HFF-Myc (cell line): Measurements from ENCODE around the gene AGXT.

Experiments
- DNase-seq: peaks from one replicate; pipeline ENCODE4 v3.0.0-alpha.2; 2011; ENCODE audit warnings: low read depth; ENCODE audit errors: extremely low read depth
- H3K4me3 ChIP-seq: replicated peaks from 2 replicates; pipeline ENCODE4 v1.5.1; 2011; ENCODE audit warnings: low read depth, mild to moderate bottlenecking, control low read depth, low read length
- CTCF ChIP-seq: IDR thresholded peaks from 2 replicates; pipeline ENCODE4 v1.5.1; 2012; ENCODE audit warnings: mild to moderate bottlenecking, low read depth, low read length, control low read depth; ENCODE audit errors: missing control alignments

The AGXT gene

GRCh38 chr2:240869956-240870875 is 1.6 kb downstream of the AGXT start:
- no peak overlapping the region for H3K4me3 ChIP-seq
- DNase-seq, result no peak
- TF ChIP-seq CTCF, result no peak

DNA sequence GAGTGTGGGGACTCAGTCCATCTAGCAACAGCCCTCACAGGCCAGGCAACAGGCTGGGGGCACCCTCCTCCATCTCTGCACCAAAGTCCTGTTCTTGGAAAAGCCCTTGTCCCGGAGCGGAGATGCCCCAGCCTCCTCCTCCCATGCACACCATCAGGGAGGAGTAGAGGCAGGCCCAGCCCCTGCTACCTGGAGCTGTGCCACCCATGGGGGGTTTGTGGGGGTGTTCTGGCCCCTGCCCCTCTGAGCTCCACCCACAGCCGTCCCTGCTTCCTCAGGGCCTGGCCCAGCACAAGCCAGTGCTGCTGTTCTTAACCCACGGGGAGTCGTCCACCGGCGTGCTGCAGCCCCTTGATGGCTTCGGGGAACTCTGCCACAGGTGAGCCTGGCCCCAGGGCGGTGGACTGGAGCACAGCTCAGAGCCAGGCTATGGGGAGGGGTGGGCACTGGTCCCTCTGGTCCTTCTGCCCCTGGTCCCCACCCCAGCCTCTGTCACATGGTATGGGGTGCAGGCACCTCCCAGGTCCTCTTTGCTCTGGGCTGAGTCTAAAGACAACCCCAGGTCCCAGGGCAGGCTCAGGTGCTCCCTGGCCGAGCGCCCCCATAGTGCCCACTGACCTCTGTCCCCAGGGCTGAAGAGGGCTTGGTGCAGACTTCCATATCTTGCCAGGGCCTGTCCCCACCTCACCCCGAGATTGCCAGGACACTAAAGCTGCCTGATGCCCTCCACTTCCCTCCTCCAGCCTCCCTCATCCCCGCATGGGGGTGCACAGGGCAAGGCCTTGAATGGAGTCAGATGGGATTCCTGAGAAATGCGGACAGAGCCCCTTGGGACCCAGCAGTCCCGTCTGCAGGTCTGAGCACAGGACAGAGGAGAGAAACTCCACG is 2.7 kb downstream of the AGXT start:
- no peak overlapping the region for H3K4me3 ChIP-seq
- TF ChIP-seq CTCF, result no peak
- no peak for DNase-seq

DNA sequence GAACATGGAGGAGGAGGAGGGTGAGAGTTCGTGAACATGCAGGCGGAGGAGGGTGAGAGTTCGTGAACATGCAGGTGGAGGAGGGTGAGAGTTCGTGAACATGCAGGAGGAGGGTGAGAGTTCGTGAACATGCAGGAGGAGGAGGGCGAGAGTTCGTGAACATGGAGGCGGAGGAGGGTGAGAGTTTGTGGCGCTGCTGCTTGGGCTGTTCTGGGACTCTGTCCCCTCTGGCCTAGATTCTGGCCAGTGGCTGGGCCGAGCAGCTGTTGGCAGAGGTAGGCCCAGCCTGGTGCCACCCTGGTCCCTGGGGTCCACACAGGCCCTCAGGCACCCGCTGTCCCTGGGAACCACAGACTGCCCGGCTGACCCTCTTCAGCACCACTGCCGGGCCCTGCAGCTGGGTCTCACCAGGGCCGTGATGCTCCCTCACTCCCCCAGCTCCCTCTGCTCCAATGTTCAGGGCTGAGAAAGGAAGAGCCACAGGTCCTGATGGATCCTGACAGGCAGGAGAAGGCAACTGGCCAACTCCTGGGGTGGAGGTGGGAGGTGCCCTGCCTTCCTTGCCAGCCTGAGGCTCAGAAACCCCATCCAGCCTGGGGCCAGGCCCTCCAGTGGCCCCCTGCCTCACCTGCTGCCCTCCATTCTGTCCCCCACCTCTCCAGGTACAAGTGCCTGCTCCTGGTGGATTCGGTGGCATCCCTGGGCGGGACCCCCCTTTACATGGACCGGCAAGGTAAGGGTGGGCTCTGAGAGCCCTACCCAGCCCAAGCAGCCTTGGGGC is 3.9 kb downstream of the AGXT start:
- DNase-seq, result no peak
- H3K4me3 ChIP-seq, result no peak overlapping the region
- TF ChIP-seq CTCF, result no peak

DNA sequence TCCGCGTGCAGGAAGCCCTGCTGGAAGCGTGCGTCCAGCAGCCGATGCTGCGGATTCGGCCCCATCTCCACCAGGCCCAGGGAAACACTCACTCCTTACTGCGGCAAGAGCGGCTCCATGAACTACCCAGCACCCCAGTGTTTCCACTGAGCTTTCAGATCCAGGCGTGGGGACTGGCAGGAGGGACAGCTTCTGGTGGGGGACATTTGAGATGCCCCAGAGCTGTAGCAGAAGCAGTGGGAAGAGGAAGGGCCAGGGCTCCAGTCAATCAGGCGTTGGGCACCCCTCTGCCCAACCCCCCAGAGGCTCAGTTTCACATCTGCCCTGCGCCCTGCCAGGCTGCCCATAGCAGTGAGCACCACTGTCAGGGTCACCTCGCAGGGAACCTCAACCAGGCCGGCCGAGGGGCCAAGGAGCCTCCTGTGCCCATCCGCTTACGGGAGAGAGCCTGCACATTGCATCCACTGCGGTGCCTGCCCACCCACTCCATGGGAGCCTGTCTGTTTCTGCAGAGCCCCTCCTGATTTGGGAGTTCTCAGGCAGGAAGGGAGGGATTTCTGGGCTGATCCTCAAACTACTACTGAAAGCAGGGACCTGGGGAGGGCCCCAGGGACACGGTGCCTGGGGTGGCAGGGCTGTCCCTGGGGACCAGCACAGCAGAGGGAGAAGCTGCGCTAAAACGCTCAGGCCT is 4.6 kb downstream of the AGXT start:
- TF ChIP-seq CTCF, result no peak
- no peak overlapping the region for H3K4me3 ChIP-seq
- DNase-seq, result no peak

GRCh38 chr2:240873805-240874714 is 5.4 kb downstream of the AGXT start:
- TF ChIP-seq CTCF, result no peak
- no peak for DNase-seq
- H3K4me3 ChIP-seq, result no peak overlapping the region
